NOMO-1 treated with DMSO at 0.1 percent for 48 hours (cell line): Measurements from ENCODE around the gene DEDD.
A peak's percentile ranks its signal among the peaks of the same experiment; 100 is the strongest.

Experiments used
- DNase-seq: peaks from one replicate; lab custom pipeline; 2025; ENCODE audit not compliant: unreplicated experiment; lab: John Stamatoyannopoulos, UW

Gene DEDD, protein sequence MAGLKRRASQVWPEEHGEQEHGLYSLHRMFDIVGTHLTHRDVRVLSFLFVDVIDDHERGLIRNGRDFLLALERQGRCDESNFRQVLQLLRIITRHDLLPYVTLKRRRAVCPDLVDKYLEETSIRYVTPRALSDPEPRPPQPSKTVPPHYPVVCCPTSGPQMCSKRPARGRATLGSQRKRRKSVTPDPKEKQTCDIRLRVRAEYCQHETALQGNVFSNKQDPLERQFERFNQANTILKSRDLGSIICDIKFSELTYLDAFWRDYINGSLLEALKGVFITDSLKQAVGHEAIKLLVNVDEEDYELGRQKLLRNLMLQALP

DNA sequence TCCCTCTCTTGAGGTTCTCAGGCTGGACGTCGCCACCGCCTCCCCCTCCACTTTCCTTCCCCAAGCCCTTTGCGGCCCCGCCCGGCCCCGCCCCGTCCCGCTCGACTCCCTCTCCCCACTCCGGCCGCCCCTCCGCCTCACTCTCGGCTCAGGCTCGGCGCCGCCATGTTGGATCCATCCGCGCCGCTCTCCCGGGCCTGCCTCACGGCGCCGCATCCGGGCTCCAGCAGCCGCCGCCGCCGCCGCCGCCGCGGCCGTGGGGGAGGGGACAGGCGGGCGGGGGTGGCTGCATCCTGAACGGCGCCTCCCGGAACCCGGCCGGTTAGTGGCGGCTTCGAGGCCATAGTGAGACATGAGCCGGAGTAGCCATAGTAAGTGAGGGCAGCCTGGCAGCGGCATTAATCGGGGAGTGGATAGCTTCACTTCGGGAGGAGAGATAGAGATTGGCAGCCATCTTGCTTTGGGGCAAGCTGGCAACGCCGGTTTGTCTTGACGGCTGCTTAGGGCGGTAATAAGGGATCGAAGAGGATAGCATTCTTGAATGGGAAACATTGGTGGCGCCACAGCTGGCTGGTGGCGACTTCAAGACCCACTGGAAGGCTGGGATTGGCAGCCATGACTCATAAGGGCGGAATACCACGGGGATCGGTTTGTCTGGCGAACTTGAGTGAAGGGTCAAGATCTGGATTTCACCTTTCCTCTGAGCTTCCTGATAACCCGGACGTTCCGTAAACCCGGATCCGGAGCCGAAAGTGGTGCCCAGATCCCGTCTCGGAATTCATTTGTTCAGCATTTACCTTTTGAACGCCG is at the start of gene DEDD:
Gene DEDD, minus strand, starts transcription at position 258 of the 810 bp plus-strand sequence. CDS start 8,205 bp downstream, outside the sequence.
- peak; percentile 98 for DNase-seq

DNA sequence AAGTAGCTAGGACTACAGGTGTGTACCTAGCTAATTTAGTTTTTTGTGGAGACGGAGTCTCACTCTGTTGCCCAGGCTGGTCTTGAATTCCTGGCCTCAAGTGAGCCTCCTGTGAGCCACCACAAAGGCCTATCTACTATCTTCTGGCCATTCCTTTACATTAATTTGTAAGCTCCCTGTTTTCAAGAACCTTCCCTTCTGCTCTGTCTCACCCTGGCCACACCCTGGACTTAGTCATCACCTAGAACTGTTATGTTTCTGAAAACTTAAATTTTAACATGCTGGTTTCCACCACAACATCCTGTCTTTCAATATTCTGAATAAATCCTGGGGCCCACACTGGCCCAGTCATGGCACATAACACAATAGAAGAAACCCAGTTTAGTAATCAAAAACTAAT is 49.7 kb upstream of the DEDD start:
- peak; percentile 80 for DNase-seq

DNA sequence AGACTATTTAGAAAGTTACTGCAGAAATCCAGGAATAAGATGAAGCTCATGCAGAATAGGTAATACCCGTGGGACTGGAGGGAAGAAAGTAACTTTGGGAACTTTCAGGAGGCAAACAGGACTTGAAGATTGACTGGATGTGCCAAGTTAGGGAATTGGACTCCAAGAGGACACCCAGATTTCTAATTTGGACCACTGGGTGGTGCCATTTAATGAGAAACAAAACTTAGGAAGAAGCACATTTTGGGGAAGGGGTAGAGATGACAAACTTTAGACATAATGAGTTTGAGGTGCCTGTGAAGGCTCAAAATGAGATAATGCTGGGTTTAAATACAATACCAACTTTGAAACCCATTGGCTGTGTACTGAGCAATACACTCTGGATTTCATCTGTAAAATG is 48.2 kb upstream of the DEDD start:
- peak; percentile 37 for DNase-seq

DNA sequence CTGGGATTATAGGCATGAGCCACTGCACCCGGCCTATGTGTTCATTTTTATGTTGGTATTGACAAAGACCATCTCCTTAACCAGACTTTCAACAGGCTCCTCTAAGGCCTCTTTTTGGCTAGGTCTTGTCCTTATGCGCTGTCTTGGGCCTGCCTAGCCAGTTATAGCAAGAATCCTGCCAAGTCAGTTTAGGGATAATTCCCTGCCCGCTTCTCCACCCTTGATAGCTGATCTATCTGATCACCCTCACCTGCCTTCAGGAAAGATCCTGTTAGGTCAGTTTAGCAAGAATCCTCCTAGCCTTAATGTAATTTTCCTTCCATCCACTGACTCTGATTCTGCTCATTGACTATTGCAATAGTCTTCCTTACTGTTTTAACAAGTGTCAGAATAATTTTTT is 47.2 kb upstream of the DEDD start:
- DNase-seq, result no peak

DNA sequence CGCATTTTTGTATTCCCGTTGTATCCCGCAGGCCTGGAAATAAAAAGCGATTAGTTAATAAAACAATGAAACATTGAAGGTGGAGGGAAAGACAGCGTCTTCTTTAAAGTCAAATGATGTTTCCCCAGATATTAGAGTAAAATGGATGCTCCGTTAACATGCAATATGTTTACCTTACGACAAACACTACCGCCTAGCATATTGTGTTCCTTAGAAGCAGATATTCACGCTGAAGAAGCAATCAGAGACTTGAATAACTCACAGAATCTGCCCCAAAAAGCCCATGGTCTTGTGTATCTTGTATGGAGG is 45.4 kb upstream of the DEDD start:
- no peak for DNase-seq

DNA sequence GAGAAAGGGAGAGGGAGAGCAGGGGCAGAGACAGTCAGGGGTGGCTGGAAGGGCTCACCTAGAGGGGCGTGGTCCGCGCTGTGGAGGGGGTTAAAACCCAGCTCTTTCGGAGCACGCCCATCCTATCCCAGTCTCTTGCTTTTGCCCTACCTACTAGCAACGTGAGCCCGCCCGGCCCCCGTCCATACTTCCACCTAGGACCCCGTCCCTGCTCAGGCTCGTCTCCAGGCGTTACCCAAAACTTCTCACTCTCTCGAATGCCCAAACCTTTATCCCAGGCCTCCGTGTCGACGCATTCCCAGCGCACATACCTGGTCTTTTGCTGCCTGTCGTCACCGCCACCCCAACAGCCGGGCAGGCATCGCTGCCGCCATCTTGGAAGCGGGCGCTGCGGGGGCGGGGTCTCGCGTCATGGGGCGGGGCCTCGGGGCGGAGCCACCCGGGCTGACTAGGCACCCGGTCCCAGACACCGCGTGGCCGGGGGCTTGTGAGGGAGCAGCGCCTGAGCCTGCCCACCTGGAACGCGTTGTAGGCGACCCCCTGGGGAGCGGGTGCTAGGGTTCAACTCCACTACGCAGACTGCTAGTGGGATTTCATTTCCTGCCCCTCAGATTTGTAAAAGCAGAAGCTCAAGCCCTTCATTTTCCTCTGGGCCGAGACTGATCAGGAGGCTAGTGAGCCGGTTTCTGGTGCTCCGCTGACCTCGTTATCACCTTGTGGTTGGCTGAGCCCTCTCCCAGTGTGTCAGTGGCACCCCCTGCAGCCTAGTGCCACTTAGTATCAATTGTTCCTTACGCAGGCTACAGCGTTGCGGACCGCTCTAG is 44.9 kb upstream of the DEDD start, which contains the start of gene B4GALT3:
Gene B4GALT3, minus strand, starts transcription at position 396 of the 824 bp plus-strand sequence. CDS start 1,447 bp downstream, outside the sequence.
- DNase-seq, result peak; percentile 73

DNA sequence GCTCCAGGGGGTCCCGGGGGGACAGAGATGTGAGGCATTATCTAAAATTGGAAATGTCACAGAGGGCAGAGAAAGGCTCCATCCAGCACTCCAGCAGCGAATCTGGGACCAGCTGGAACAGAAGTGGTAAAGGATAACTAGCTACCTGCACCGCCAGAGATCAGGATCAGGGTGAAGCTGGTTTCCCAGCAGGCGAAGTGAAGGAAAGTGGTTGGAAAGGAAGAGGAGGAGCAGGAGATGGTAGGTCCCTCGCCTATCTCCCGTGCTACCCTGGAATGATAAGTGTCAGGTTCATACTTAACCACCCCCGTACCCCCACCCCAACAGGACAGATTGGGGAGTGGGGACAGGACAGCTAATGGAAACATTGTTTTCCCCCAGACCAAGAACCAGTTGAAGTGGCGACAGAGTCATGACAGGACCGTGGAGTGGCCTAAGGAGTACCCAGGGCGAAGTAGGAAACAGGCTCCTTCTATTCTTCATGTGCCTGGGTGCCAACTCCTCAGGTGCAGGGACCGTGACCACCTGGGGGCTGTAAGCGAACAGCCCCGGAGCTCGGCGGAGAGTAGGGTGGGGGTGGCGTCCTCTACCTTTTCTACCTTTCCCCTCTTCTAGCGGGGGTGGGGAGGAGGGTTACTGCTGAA is 44.1 kb upstream of the DEDD start:
- no peak for DNase-seq

DNA sequence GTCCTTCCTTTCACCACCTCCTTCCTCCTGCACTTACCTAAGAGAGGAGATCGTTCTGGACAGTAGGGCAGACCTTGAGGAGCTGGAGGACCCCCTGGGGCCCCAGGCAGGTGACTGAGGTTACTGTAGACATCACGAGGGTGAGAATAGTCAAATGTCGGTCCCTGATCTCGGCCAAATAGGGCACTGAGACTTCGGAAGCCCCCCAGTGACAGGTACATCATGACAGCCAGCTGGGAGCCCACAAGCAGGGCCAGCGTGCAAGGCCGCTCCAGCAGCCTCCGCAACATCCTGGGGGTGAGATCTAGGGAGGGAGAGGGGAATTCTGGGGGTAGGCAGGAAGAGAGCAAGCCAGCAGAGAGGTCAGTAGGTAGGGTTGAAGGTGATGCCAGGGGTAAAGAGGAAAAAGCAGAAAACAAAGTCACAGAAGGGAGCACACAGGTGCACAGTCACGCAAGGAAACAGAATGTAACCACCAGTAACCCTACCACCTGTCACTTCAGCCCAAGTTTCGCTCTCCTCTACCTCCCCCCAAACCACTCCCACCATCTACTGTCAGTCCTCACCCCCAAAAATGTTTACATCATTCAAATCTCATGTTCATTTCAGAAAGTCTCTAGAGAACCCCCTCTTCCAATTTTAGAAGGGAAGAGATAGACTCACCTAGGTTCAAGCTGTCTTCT is 43.4 kb upstream of the DEDD start:
- DNase-seq, result no peak

DNA sequence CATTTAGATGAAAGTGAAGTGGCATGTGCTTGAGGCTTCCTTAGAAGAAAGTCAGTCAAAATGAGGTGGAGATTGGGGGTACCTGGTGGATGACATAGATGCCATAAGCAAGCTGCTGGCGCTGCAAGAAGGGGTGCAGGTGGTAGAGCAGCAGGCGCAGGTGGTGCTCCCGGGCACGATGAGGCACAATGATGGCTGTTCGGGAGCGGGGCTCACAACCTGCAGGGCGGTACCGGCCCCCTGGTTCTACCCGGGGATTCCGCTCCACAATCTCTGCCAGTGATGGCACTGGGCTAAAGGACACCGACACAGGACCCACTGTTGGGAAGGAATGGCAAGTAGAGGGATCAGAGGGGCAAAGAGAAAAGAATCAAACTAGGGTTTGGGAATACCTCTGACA is 42.4 kb upstream of the DEDD start:
- no peak for DNase-seq

DNA sequence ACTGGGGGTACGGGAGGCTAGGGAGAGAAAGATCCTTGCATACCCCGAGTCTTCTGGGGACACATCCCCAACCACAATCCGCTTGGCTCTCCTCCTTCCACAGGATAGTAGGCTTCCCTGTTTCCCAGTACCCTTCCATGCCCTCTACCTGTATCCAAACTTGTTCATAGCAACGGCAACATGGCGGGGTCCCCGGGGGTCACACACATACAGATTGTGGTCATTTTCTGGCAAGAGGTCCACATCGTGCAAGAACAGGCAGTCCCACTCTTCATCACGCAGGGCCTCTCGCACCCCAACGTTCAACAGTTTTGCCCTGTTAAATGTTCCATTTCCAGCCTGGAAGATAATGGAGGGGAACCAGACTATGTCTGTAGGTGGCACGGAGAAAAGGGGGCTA is 41.2 kb upstream of the DEDD start:
- no peak for DNase-seq

DNA sequence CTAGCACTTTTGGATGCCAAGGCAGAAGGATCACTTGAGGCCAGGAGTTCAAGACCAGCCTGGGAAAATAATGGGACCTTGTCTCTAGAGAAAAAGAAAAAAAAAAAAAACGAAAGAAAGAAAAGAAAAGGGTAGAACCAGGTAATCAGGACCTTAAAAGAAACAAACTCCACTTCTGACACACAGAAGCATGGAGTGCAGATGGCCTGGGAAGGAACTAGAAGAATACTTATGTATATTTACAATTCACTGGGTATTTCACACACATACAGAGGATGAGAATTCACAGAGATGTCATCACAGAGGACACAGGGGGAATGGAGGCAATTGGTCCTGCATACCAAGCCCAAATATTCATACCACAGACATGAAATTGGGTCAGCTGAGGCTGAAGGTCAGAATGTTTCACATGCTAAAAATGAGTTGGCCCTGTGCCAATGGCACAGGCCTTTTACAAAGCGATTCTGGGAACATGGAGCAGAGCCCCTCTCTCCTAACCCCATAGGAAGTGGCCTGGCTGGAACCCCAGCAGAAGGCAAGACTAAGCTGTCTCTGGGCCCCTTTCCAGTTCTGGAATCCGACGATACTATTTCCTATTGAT is 40.4 kb upstream of the DEDD start:
- no peak for DNase-seq

DNA sequence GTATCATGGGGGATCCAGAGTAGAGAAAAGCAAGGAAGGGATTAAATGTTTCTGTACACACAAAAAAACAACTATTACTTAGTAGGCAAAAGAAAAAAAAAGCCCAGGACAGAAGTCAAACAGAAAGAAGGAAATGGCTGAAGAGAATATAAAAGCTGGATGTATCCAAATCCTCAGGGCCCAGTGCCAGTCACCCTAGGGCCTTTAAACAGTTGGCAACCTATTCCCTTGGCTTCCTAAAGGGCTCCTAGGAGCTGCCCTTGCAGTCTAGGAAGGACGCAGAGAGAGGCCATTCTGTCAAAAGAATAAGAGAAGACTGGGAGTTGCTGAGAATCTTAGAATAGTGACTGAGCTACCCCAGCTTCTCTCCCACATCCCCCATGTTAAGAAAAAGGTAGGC is 39.9 kb upstream of the DEDD start:
- DNase-seq, result no peak

DNA sequence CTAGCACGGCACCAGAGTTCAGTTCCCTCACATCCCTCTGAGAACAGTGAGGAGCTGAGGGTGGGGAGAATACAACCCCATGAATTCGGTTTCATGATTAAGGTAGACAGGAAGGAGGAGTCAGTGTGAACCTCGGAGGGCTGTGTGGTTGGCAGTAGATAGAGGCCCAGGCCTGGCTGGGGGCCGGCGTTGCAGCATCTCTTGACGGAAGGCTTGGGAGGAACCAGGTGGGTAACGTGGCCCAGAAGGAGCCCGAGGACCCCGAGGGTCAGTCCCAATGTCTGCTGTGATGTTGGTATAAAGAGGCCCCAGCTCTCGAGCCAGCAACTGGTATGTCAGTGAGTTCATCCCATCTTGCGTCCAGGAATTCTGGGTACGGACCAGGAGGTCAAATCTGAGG is 39.2 kb upstream of the DEDD start:
- no peak for DNase-seq

DNA sequence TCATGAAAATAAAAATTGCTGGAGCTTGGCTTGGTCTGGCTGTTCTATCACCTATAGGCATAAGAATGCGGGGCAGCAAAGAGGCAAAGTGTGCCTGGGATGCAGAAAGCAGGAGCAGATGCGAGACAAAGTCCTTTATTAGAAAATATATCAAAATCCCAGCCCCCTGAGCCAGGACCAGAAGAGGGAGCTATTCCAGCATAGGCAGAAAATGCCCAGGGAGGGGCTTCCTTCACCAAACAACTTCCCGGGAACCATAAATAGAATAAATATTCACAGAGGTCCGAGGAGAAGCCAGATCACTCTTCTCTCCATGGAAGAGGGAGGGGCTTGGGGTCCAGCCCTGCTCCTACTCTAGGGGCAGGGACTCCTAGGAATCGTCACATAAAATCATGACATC is 38.7 kb upstream of the DEDD start:
- no peak for DNase-seq

DNA sequence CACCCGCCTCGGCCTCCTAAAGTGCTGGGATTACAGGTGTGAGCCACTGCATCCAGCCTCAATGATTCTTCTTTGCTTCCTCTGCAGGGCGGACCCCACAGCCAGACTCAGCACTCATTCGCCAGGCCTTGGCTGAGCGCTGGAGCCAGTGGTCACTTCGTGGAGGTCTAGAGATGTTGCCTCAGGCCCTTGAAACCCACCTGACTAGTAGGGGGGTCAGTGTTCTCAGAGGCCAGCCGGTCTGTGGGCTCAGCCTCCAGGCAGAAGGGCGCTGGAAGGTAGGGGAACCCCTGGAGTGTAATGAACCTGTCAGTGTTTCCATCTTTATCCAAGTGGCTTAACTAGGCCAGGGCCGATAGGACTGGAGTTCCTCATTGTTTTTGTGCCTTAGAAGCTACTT is 36.4 kb upstream of the DEDD start:
- no peak for DNase-seq

DNA sequence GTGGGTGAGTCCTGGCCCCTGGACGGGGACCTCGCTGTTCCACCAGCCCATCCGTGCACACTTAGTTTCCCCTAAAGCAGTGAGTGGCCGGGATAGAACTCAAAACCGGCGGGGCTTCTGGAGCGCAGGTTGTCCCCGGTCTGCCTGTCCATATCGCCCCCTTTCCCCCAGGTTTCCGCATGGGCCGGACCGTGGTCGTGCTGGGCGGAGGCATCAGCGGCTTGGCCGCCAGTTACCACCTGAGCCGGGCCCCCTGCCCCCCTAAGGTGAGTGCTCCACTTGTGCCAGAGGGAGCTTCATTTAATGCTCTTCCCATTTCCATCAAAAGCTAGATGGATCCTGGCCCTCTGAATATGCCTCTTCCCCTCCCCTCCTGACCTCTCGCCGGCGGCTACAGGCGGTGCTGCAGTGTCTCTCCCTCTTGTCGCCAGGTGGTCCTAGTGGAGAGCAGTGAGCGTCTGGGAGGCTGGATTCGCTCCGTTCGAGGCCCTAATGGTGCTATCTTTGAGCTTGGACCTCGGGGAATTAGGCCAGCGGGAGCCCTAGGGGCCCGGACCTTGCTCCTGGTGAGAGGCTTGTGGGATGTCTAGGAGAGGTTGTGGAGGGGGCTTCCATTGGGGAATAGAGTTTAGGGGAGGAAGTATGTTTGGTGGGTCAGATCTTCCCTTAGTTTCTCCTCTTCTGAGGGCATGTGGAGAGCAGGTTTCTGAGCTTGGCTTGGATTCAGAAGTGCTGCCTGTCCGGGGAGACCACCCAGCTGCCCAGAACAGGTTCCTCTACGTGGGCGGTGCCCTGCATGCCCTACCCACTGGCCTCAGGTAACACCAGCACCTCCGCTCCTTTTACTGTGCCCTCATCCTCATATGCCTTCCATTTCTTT is 34.4 kb upstream of the DEDD start:
- DNase-seq, result peak; percentile 20

DNA sequence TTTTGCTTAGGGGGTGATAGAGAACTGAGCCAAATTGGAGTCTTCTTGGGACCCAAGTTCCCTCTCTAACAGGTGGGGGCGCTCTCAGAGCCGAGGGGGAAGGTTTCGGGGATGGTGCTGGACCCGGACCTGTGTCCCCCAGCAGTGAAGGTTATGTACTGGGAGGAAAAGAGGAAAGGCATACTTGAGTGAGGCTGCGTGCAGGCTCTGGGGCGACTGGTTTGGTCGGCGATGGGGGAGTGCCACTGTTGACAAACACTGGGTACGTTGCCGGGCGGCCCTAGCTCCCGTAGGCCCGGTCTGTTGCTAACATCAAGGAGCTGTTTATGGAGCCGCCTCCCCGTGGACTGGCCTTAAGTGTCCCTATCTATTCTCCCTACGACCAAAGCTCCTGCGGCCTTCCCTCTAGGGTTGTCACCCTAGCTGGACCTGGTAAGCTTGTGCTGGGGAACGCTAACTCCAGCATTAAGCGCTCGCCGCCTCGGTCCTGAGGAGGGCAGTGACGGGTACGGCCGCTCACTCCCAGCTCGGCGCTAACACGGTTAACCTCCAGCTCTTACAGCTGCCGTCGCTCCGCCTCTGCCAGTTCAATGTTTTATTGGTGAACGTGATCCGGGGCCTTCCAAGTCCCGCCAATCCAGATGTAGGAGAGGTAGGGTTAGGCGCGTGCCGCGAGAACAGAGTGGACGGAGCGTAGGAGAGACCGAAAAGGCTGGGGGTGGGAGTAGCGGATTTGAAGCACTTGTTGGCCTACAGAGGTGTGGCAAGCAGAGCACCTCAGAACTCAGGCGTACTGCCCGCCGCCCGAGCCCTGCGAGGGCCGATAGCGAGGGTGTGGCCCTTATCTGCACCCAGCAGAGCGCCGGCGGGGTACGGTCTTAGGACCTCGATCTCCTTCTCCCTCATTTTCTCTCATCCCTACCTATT is 33.5 kb upstream of the DEDD start, which contains the start of gene PPOX:
Gene PPOX, plus strand, starts transcription at position 685 of the 927 bp plus-strand sequence. CDS start 422 bp downstream, outside the sequence.
- peak; percentile 99 for DNase-seq
